ENCODE data around the gene CDC42.

Gene CDC42

GRCh38 chr1:22132517-22133235 is 80.2 kb downstream of the CDC42 start:
- DNase-seq: no peak

GRCh38 chr1:22133247-22133930 is 80.9 kb downstream of the CDC42 start:
- DNase-seq: no peak

- DNase-seq: no peak
Observed at GRCh38 chr1:22133931-22134324, 81.4 kb downstream of the CDC42 start.

GRCh38 chr1:22137004-22137720 is 84.7 kb downstream of the CDC42 start:
- DNase-seq: no peak

GRCh38 chr1:22139066-22139594 is 86.6 kb downstream of the CDC42 start:
- no peak for DNase-seq

- no peak for DNase-seq
Observed at GRCh38 chr1:22139817-22140216, 87.3 kb downstream of the CDC42 start.

All from stimulated activated CD4-positive, alpha-beta T cell treated with anti-CD3 and anti-CD28 coated beads, Interleukin-4, amount 100 ng/mL, for 1 hour (primary cell).